Naive thymus-derived CD4-positive, alpha-beta T cell (primary cell): ENCODE results near the gene PPP1R14B. TPM values are rescaled to one million over a fixed set of nuclear protein-coding genes. Genes with fewer than 3 reads are reported as not detected.
A peak's percentile ranks its signal among the peaks of the same experiment; 100 is the strongest.
"Not testable (repeated sequence)": the region's sequence is repeated elsewhere in the genome, so short reads cannot be mapped to it uniquely, and the experiment has no call there.

ENCODE experiments used
- ATAC-seq: fragments of 150-1000 bp; cut with Tn5 transposase; 2 replicates; pipeline ENCODE4 v1.10.0; 2021; ENCODE audit warnings: mild to moderate bottlenecking, moderate library complexity
- CTCF ChIA-PET: fragments of 350-600 bp; sonication (Branson Sonifier 250); formaldehyde crosslinking; loops from one replicate; lab custom pipeline; 2021; ENCODE audit warnings: antibody characterized with exemption; lab: Charles Lee
- POLR2A ChIA-PET: fragments of 350-600 bp; sonication (Branson Sonifier 250); formaldehyde crosslinking; loops from one replicate; lab custom pipeline; 2021; ENCODE audit warnings: antibody characterized with exemption, inconsistent platforms; lab: Charles Lee
- DNase-seq, 9 donors: peaks; one replicate each; pipeline versions ENCODE4 v3.0.0 to v3.0.0-alpha.2; 2020 to 2022; ENCODE audit warnings: mixed read lengths in 1 of 9
- H3K27ac ChIP-seq: one replicate; pipeline ENCODE4 v1.7.0; 2013; ENCODE audit warnings: mild to moderate bottlenecking, low read depth, low read length, moderate library complexity
- H3K27me3 ChIP-seq, 2 donors: one replicate each; pipeline ENCODE4 v1.7.0; 2013; ENCODE audit warnings: low read length in 2 of 2, mild to moderate bottlenecking in 2 of 2, moderate library complexity in 2 of 2; ENCODE audit not compliant: control insufficient read depth in 2 of 2, insufficient read depth in 2 of 2
- H3K36me3 ChIP-seq, 3 experiments: 1 replicate in 2 of 3; 2 replicates in 1 of 3; pipeline ENCODE4 v1.7.0; 2013; ENCODE audit warnings: low read length in 3 of 3, mild to moderate bottlenecking in 3 of 3, moderate library complexity in 1 of 3; ENCODE audit not compliant: insufficient read depth in 3 of 3, control insufficient read depth in 2 of 3
- H3K4me1 ChIP-seq, 2 donors: one replicate each; pipeline ENCODE4 v1.7.0; 2013; ENCODE audit warnings: low read length in 2 of 2, mild to moderate bottlenecking in 2 of 2, moderate library complexity in 1 of 2; ENCODE audit not compliant: control insufficient read depth in 2 of 2, insufficient read depth in 2 of 2
- H3K4me3 ChIP-seq: 2 replicates; pipeline ENCODE4 v1.7.0; 2013; ENCODE audit warnings: mild to moderate bottlenecking, low read length
- H3K9me3 ChIP-seq, 3 experiments: 1 replicate in 2 of 3; 2 replicates in 1 of 3; pipeline ENCODE4 v1.7.0; 2013; ENCODE audit warnings: low read length in 3 of 3; ENCODE audit not compliant: control insufficient read depth in 2 of 3
- H3K27ac Mint-ChIP-seq, 9 donors: one replicate each; pipeline ENCODE4 v1.8.0; 2020 to 2022; ENCODE audit warnings: mixed read lengths in 9 of 9, mild to moderate bottlenecking in 8 of 9, moderate library complexity in 5 of 9, inconsistent platforms in 2 of 9
- H3K27me3 Mint-ChIP-seq, 5 donors: one replicate each; pipeline ENCODE4 v1.8.0; 2021 to 2022; ENCODE audit warnings: mixed read lengths in 5 of 5, mild to moderate bottlenecking in 1 of 5
- H3K36me3 Mint-ChIP-seq, 5 donors: one replicate each; pipeline ENCODE4 v1.8.0; 2020 to 2022; ENCODE audit warnings: mixed read lengths in 5 of 5, mild to moderate bottlenecking in 3 of 5, inconsistent platforms in 1 of 5
- H3K4me1 Mint-ChIP-seq, 7 donors: one replicate each; pipeline ENCODE4 v1.8.0; 2020 to 2022; ENCODE audit warnings: mixed read lengths in 7 of 7, mild to moderate bottlenecking in 3 of 7, inconsistent platforms in 1 of 7
- H3K4me3 Mint-ChIP-seq, 10 donors: one replicate each; pipeline ENCODE4 v1.8.0; 2020 to 2022; ENCODE audit warnings: mild to moderate bottlenecking in 10 of 10, mixed read lengths in 10 of 10, moderate library complexity in 6 of 10, inconsistent platforms in 2 of 10
- H3K9me3 Mint-ChIP-seq, 11 donors: one replicate each; pipeline ENCODE4 v1.8.0; 2020 to 2022; ENCODE audit warnings: mixed read lengths in 11 of 11, mild to moderate bottlenecking in 4 of 11, inconsistent platforms in 1 of 11, moderate library complexity in 1 of 11
- intact Hi-C, 2 donors: fragments of 100-400 bp; cut with micrococcal nuclease; formaldehyde crosslinking; loops; one replicate each; pipeline ENCODE4 v1.15.1; 2023
- polyA plus RNA-seq, 2 donors: library from polyadenylated mRNA; unstranded; fragments of 300-500 nt; fragmentation: Illumina TruSeq; gene quantifications; one replicate each; pipeline ENCODE4 v1.2.3, GENCODE V29; 2021
- total RNA-seq, 6 experiments: library from RNA in 5 of 6; stranded (reverse) in 5 of 6; gene quantifications; 1 replicate in 5 of 6; 2 replicates in 1 of 6; pipeline ENCODE4 v1.2.3 and lab custom pipeline; 2021 to 2026

The PPP1R14B gene
- total and polyA plus RNA-seq, 7 experiments from 2014 or later = 20.1 to 116 (median 26.0) TPM

DNA sequence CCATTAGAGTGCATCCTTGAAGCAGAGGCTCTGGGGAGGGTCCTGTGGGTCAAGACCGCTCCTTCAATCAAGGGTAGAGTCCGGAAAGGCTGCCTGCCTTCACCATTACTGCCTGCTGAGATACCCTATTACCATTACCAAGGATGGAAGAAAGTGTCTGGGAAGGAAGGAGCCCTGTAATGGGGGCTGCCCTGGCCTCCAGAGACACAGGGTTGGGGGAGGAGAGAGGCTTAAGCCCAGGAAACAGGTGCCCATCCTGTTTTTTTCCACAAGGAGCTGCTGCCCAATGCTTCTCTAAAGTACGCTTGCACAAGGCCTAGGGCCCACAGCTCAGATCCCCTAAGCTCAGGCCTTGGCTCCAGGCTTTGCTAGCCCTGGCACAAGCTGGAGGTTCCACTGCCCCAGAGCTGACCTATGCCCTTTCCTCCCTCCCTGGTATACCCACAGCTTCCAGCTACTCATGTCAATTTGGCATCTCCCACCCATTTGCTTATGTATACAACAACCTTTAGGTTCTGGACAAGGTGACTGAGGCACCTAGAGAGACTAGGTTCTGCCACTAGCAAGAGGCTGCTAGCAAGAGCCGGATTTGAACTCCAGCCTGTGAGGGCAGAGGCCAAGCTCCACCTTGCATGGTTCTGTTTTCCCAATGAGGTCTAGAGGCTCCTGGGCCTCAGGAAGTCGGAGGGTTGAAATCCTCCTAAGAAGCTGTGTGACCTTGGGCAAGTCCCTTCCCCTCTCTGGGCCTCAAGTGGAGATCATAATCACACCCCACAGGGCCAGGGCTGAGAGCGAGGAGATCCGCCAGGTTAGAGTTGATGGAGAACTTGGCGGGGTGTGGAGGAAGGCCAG lies 3.0 kb upstream of the PPP1R14B start:
- Mint-ChIP-seq H3K27me3 (peaks cover 0 to 3% (median 0%) of the 10 kb centered on the region in 5 donors), H3K27ac (peak overlapping the region in 5 of 9 donors; percentile 8 to 73 (median 27)), H3K4me3 (peak overlapping the region in 9 of 10 donors; percentile 49 to 80 (median 57)), H3K36me3 (no peaks in the 10 kb centered on the region), H3K9me3 (peaks cover 0 to 2% (median 0%) of the 10 kb centered on the region in 11 donors), H3K4me1 (peaks cover 7 to 48% (median 19%) of the 10 kb centered on the region in 7 donors)
- DNase-seq = no peak
- Histone ChIP-seq H3K4me3 (no peak overlapping the region), H3K4me1 (peaks cover 20 to 25% of the 10 kb centered on the region in 2 donors), H3K9me3 (no peaks in the 10 kb centered on the region), H3K36me3 (no peaks in the 10 kb centered on the region), H3K27ac (no peak overlapping the region), H3K27me3 (no peaks in the 10 kb centered on the region)
- intact Hi-C loops = loop anchor here in 1 of 2 donors (1.0 kb wide), 1 partner anchor 8 kb away; the partner anchor contains the start of gene FKBP2
- CTCF ChIA-PET = interaction anchor here (0.9 to 3.7 kb wide), 9 partner anchors 8 to 68 kb away, joined by 3 to 31 read pairs (median 3); partner anchors contain the start of genes FERMT3, FKBP2, PRDX5 and TRMT112
- POLR2A ChIA-PET = interaction anchor here (0.7 to 12.3 kb wide), 10 partner anchors 7 to 1609 kb away, joined by 3 to 154 read pairs (median 5); partner anchors contain the start of genes FKBP2, NUDT22 and TRPT1
- no peak for ATAC-seq

DNA sequence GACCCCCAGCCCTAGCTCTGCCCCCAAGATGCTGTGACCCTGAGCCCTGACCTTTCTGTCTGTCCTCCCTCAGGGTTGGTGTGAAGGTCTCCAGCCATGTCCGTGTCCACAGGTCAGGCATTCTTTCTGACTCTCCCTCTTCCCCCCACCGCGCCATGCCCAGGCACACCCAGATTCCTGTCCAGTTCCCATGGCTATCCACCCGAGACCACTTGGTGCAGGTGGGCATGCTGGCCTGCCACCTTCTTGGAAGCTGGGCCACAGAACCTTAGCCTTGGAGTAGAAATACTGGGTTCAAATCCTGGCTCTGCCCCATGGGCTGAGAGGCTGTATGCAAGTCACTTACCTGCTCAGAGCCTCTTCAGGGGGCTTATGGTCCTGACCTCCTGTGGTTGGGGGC lies 2.3 kb upstream of the PPP1R14B start:
- Mint-ChIP-seq H3K4me3 (peak overlapping the region in 6 of 10 donors; percentile 27 to 88 (median 37)), H3K27ac (no peak overlapping the region), H3K4me1 (peaks cover 7 to 48% (median 19%) of the 10 kb centered on the region in 7 donors), H3K27me3 (peaks cover 0 to 3% (median 0%) of the 10 kb centered on the region in 5 donors), H3K36me3 (no peaks in the 10 kb centered on the region), H3K9me3 (peaks cover 0 to 2% (median 0%) of the 10 kb centered on the region in 11 donors)
- Histone ChIP-seq H3K4me1 (peaks cover 21 to 25% of the 10 kb centered on the region in 2 donors), H3K9me3 (no peaks in the 10 kb centered on the region), H3K36me3 (no peaks in the 10 kb centered on the region), H3K4me3 (no peak overlapping the region), H3K27me3 (no peaks in the 10 kb centered on the region), H3K27ac (no peak overlapping the region)
- intact Hi-C loops = no loop called here
- no peak for DNase-seq
- ChIA-PET CTCF (interaction anchor here (1.1 to 3.7 kb wide), 3 partner anchors 20 to 68 kb away, joined by 3 to 31 read pairs (median 8); partner anchors contain the start of genes FERMT3, PRDX5 and TRMT112), POLR2A (interaction anchor here (1.2 to 12.3 kb wide), 4 partner anchors 9 to 48 kb away, joined by 3 to 154 read pairs (median 7); no protein-coding TSS in a partner anchor)
- no peak for ATAC-seq

DNA sequence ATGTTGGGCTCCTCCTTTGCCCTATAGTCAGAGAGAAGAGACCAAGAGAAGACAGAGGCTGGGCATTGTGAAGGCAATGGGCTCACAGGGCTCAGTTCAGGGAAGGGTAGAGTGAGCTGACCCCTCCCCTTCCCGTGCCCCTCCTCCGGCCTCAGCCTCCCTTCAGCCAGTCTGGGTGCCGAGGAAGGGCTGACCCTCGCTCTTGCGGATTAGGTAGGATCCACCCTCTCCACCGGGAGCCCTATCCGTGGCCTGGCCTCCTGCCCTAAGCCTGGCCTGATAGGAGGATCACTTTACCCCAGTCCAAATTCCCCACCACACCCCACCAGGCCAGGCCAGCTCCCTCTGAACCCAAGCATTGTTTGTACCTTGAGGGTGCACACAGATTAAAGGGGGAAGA lies 1.8 kb upstream of the PPP1R14B start:
- Mint-ChIP-seq H3K4me3 (peak overlapping the region in 5 of 10 donors; percentile 70 to 92 (median 85)), H3K36me3 (no peaks in the 10 kb centered on the region), H3K27me3 (peaks cover 0 to 3% (median 0%) of the 10 kb centered on the region in 5 donors), H3K27ac (peak overlapping the region in 2 of 9 donors; percentile 7 to 16), H3K4me1 (peaks cover 7 to 47% (median 22%) of the 10 kb centered on the region in 7 donors), H3K9me3 (peaks cover 0 to 2% (median 0%) of the 10 kb centered on the region in 11 donors)
- ATAC-seq (no peak), DNase-seq (no peak)
- H3K36me3 ChIP-seq = peaks cover 0 to 3% (median 0%) of the 10 kb centered on the region in 3 experiments
- no peaks in the 10 kb centered on the region for H3K9me3 ChIP-seq
- no peak overlapping the region for H3K27ac ChIP-seq
- peaks cover 24 to 25% of the 10 kb centered on the region in 2 donors for H3K4me1 ChIP-seq
- no peaks in the 10 kb centered on the region for H3K27me3 ChIP-seq
- CTCF ChIA-PET = interaction anchor here (0.7 to 1.1 kb wide), 3 partner anchors 21 to 69 kb away, joined by 3 read pairs; partner anchors contain the start of genes PRDX5 and TRMT112
- H3K4me3 ChIP-seq = no peak overlapping the region
- intact Hi-C loops = no loop called here
- POLR2A ChIA-PET = interaction anchor here (0.9 to 12.3 kb wide), 3 partner anchors 9 to 44 kb away, joined by 4 to 154 read pairs (median 8); no protein-coding TSS in a partner anchor

DNA sequence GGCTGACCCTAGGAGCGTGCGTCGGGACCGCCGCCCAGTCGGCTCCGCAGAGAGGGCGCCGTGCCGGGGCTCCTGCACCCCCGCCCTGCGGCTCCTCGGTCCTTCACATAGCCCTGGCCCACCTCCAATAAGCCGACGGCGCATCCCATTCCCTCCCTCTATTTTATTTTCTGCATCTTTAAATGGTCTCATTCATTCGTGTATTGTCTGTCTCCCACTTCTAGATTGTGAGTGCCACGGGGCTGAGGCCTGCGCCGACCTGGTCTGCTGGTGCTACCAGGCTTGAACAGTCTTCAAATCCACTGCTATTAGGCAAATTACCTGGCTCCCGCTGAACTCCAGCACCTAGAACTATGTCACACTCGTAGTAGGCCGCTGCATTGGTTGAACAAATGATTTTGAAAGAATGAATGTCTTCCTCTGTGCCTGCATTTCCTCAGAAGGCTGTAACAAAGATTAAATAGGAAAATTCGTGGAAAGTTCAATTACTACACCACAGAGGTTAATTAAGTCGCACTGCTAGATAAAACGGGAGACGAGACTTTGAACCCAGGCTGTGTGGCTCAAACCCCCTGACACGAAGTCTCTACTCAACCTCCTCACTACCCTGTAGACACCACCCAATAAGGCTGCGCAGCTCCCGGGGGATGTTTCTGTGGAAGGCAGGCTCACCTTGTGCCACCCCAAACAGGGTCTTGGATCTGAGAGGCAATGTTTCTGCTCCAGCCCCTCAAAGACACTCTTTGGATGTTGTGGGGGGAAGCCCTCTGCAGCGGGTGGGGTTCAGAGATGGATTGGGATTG lies 1.2 kb upstream of the PPP1R14B start:
- no peaks in the 10 kb centered on the region for H3K27me3 ChIP-seq
- peak overlapping the region; percentile 100 for H3K4me3 ChIP-seq
- no peaks in the 10 kb centered on the region for H3K9me3 ChIP-seq
- DNase-seq (no peak), ATAC-seq (no peak)
- POLR2A ChIA-PET = interaction anchor here (0.7 to 12.3 kb wide), 12 partner anchors 9 to 69 kb away, joined by 3 to 154 read pairs (median 4); partner anchors contain the start of genes DNAJC4, NUDT22, PRDX5 and TRMT112
- CTCF ChIA-PET = interaction anchor here (0.7 to 4.5 kb wide), 3 partner anchors 21 to 68 kb away, joined by 3 to 30 read pairs (median 3); partner anchors contain the start of gene FERMT3
- Mint-ChIP-seq H3K36me3 (no peaks in the 10 kb centered on the region), H3K27me3 (peaks cover 0 to 3% (median 0%) of the 10 kb centered on the region in 5 donors), H3K4me3 (peak overlapping the region; percentile 70 to 92 (median 84)), H3K4me1 (peaks cover 7 to 47% (median 28%) of the 10 kb centered on the region in 7 donors), H3K27ac (peak overlapping the region in 8 of 9 donors; percentile 6 to 82 (median 50)), H3K9me3 (peaks cover 0 to 2% (median 0%) of the 10 kb centered on the region in 11 donors)
- peaks cover 0 to 7% (median 0%) of the 10 kb centered on the region in 3 experiments for H3K36me3 ChIP-seq
- H3K4me1 ChIP-seq = peaks cover 24 to 25% of the 10 kb centered on the region in 2 donors
- intact Hi-C loops = loop anchor here (1.0 kb wide), 4 partner anchors 22 to 57 kb away; partner anchors contain the start of genes ESRRA (in 1 of the 2), GPR137 (in 1 of the 2), NUDT22 (in 1 of the 2) and TRPT1 (in 1 of the 2)
- no peak overlapping the region for H3K27ac ChIP-seq

DNA sequence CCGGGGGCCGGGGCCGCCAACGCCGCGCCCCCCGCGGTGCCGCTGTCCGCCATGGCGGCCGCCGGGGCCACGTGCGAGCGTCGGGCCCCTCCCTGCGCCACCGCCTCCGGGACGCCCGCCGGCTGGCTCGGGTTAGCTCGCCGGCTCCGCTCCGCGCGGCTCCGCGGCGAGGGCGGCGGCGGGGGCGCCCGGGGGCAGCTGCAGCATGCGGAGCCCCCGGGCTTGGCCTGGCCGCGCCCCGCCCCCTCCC lies 197 bp downstream of the PPP1R14B start:
- H3K4me1 Mint-ChIP-seq = peaks cover 7 to 42% (median 28%) of the 10 kb centered on the region in 7 donors
- not testable (repeated sequence) for H3K27ac ChIP-seq, H3K27me3 Mint-ChIP-seq, H3K9me3 ChIP-seq, H3K36me3 Mint-ChIP-seq, H3K4me3 ChIP-seq, H3K27me3 ChIP-seq, H3K36me3 ChIP-seq, H3K9me3 Mint-ChIP-seq
- DNase-seq (peak in 1 of 9 donors; percentile 31), ATAC-seq (peak; percentile 17)
- peak overlapping the region; percentile 82 to 92 (median 87) for H3K4me3 Mint-ChIP-seq
- peak overlapping the region in 2 of 9 donors; percentile 64 to 83 for H3K27ac Mint-ChIP-seq
- intact Hi-C loops = loop anchor here in 1 of 2 donors (1.0 kb wide), 3 partner anchors 23 to 59 kb away; partner anchors contain the start of genes ESRRA and GPR137
- CTCF ChIA-PET = interaction anchor here (1.6 to 4.5 kb wide), 2 partner anchors 41 to 56 kb away, joined by 5 to 30 read pairs; partner anchors contain the start of gene FERMT3
- POLR2A ChIA-PET = interaction anchor here (1.0 to 12.3 kb wide), 12 partner anchors 8 to 498 kb away, joined by 3 to 154 read pairs (median 6); partner anchors contain the start of genes BAD, FERMT3, NUDT22 and PRDX5
- peaks cover 21 to 25% of the 10 kb centered on the region in 2 donors for H3K4me1 ChIP-seq
